ENCODE data around the gene ITPRIPL2. TPM values are rescaled to one million over a fixed set of nuclear protein-coding genes. Genes with fewer than 3 reads are reported as not detected.

ITPRIPL2 gene
- total and polyA plus RNA-seq, 10 donors = 2.2 to 41.5 (median 24.9) TPM

DNA sequence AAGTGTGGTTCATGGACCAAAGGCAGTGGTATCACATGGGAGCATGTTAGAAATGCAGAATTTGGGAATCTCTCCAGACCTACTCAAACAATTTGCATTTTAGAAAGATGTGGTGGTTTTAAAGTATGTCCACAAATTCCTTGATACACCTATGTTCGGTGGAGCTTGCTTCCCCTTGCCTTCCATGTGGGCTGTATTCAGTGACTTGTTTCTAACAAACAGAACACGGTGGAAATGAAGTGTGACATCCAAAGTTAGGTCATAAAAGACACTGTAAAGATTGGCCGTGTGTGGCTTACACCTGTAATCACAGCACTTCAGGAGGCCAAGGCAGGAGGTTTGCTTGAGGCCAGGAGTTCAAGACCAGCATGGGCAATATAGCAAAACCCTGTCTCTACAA is 29.6 kb upstream of the ITPRIPL2 start:
- H3K4me3 ChIP-seq = no peak overlapping the region
- intact Hi-C loops (cut with DNase I; ENCODE audit: low total_unique reads) = loop anchor here (10.0 kb wide), 1 partner anchor 91 kb away; no protein-coding TSS in a partner anchor
- H3K4me1 ChIP-seq = peaks cover 6 to 17% (median 12%) of the 10 kb centered on the region in 6 donors
- H3K9me3 ChIP-seq = peaks cover 0 to 9% (median 5%) of the 10 kb centered on the region in 8 donors
- H3K36me3 ChIP-seq = peaks cover 0 to 32% (median 11%) of the 10 kb centered on the region in 6 donors
- H3K27ac ChIP-seq = no peak overlapping the region
- 76 to 90% (median 82%) methylated on average over 3 of the region's 3 CpGs for WGBS, 5 donors
- H3K27me3 ChIP-seq (replicated peaks in 1 of 7) = peaks cover 0 to 21% (median 0%) of the 10 kb centered on the region in 7 donors
- TF ChIP-seq POLR2A (IDR thresholded peaks at IDR 0.05) = no peak
- TF ChIP-seq, protein P1, sequence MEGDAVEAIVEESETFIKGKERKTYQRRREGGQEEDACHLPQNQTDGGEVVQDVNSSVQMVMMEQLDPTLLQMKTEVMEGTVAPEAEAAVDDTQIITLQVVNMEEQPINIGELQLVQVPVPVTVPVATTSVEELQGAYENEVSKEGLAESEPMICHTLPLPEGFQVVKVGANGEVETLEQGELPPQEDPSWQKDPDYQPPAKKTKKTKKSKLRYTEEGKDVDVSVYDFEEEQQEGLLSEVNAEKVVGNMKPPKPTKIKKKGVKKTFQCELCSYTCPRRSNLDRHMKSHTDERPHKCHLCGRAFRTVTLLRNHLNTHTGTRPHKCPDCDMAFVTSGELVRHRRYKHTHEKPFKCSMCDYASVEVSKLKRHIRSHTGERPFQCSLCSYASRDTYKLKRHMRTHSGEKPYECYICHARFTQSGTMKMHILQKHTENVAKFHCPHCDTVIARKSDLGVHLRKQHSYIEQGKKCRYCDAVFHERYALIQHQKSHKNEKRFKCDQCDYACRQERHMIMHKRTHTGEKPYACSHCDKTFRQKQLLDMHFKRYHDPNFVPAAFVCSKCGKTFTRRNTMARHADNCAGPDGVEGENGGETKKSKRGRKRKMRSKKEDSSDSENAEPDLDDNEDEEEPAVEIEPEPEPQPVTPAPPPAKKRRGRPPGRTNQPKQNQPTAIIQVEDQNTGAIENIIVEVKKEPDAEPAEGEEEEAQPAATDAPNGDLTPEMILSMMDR (IDR thresholded peaks at IDR 0.05 in 8 of 11, conservative IDR thresholded peaks at IDR 0.05 in 3 of 11) = no peak
- TF ChIP-seq POLR2AphosphoS5 (IDR thresholded peaks at IDR 0.05) = no peak
- DNase-seq = no peak

DNA sequence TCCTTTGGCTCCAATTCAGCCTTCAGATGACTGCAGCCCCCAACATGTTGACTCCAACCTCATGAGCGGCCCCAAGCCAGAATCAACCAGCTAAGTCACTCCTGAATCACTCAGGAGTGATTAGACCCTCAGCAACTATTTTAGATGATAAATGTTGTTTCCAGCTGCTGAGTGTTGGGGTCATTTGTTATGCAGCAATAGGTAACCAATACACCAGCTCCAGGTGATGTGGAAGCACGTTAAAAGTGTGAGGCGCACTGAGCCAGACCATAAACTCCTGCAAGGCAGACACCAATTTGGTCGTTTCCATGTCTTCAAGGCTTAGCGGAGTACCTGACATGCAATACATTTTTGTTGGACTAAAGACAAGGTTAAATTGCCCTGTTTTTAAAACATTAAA is 28.9 kb upstream of the ITPRIPL2 start:
- Histone ChIP-seq H3K27me3 (replicated peaks in 1 of 7) (peaks cover 0 to 21% (median 0%) of the 10 kb centered on the region in 7 donors), H3K4me1 (peaks cover 6 to 17% (median 12%) of the 10 kb centered on the region in 6 donors), H3K4me3 (no peak overlapping the region), H3K9me3 (peaks cover 0 to 9% (median 5%) of the 10 kb centered on the region in 8 donors), H3K36me3 (peaks cover 0 to 24% (median 10%) of the 10 kb centered on the region in 6 donors), H3K27ac (no peak overlapping the region)
- intact Hi-C loops (cut with DNase I; ENCODE audit: low total_unique reads) = loop anchor here (5.0 to 10.0 kb wide), 2 partner anchors 90 to 417 kb away; no protein-coding TSS in a partner anchor
- 88 to 95% (median 89%) methylated on average over 5 of the region's 5 CpGs for WGBS, 5 donors
- DNase-seq = no peak
- TF ChIP-seq POLR2A (IDR thresholded peaks at IDR 0.05) (no peak), POLR2AphosphoS5 (IDR thresholded peaks at IDR 0.05) (no peak)
- TF ChIP-seq, protein P1 (IDR thresholded peaks at IDR 0.05 in 8 of 11, conservative IDR thresholded peaks at IDR 0.05 in 3 of 11) = no peak

DNA sequence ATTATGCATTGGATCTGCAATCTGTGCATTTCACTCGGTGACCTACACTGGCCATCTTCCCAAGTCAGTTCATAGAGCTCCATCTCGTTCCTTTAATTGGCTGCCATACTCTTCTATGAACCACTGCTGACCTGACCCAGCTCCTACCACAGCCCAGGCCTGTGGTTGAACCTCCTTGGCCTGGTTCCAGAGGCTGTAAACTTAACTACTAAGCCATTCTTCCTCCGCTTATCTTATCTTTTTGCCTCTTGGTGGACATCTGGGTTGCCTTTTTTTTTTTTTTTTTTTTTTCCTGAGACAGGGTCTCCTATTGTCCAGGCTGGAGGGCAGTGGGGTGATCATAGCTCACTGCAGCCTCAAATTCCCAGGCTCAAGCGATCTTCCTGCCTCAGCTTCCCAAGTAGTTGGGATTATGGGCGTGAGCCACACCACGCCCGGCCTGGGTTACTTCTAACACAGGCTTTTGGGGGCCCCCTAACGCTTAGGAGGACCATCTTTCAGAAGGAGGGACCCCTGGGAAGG is 28.0 kb upstream of the ITPRIPL2 start:
- peaks cover 0 to 6% (median 4%) of the 10 kb centered on the region in 8 donors for H3K9me3 ChIP-seq
- intact Hi-C loops (cut with DNase I; ENCODE audit: low total_unique reads) = loop anchor here (2.0 to 10.0 kb wide), 3 partner anchors 89 to 417 kb away; no protein-coding TSS in a partner anchor
- no peak for DNase-seq
- WGBS, 5 donors = 29 to 46% (median 38%) methylated on average over 8 of the region's 8 CpGs
- peaks cover 0 to 21% (median 0%) of the 10 kb centered on the region in 7 donors for H3K27me3 ChIP-seq (replicated peaks in 1 of 7)
- TF ChIP-seq POLR2AphosphoS5 (IDR thresholded peaks at IDR 0.05) = no peak
- peaks cover 6 to 17% (median 12%) of the 10 kb centered on the region in 6 donors for H3K4me1 ChIP-seq
- H3K27ac ChIP-seq = no peak overlapping the region
- H3K36me3 ChIP-seq = peaks cover 0 to 17% (median 10%) of the 10 kb centered on the region in 6 donors
- peak overlapping the region in 2 of 8 donors; percentile 30 to 63 for H3K4me3 ChIP-seq

DNA sequence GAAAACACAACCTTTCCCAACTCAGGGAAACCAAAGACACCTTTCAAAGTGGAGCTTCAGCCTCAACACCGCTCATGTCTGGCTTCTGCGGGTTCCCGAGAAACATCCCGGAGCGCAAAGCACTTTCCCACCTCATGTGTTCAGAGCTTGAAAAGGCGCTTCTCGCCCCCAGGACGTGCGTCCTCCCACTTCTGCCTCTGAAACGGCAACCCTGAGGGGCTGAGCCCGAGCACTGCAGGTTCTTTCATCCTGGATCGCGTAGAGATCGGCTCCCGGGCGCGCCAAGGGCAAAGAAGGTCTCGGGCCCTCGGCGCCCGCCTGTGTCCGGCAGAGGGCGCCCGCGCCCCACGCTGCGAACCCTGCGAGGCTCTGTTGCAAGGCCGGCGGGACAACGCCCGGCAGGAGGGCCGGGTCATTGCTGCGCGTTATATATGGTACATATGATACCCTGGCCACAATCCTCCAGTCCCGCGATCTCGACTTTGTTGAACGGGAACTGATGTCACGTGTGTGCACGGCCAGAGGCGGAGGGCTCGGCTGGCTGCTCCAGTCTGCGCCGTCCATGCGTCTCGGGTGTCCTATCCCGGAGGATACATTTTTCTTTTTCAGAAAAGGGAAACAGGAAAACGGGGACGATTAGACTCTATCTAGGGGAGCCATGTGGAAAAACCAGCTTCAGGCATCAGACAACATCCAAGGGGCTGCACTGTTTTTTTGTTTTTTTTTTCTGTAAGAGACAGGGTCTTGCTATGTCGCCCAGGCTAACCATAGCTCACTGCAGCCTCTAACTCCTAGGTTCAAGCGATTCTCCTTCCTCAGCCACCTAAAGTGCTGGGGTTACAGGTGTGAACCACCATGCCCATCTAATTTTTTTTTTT is 27.2 kb upstream of the ITPRIPL2 start:
- peaks cover 0 to 9% (median 3%) of the 10 kb centered on the region in 6 donors for H3K36me3 ChIP-seq
- H3K4me3 ChIP-seq = peak overlapping the region; percentile 18 to 63 (median 28)
- peaks cover 0 to 1% (median 0%) of the 10 kb centered on the region in 8 donors for H3K9me3 ChIP-seq
- H3K4me1 ChIP-seq = peaks cover 6 to 17% (median 12%) of the 10 kb centered on the region in 6 donors
- peak; percentile 96 for DNase-seq
- peak overlapping the region in 1 of 8 donors; percentile 46 for H3K27ac ChIP-seq
- no peak for TF ChIP-seq POLR2A (IDR thresholded peaks at IDR 0.05)
- peak; percentile 59 to 83 (median 61) for TF ChIP-seq POLR2AphosphoS5 (IDR thresholded peaks at IDR 0.05)
- TF ChIP-seq, protein P1 (IDR thresholded peaks at IDR 0.05 in 8 of 11, conservative IDR thresholded peaks at IDR 0.05 in 3 of 11) = peak; percentile 85 to 99 (median 98)
- H3K27me3 ChIP-seq (replicated peaks in 1 of 7) = peaks cover 0 to 21% (median 0%) of the 10 kb centered on the region in 7 donors
- intact Hi-C loops (cut with DNase I; ENCODE audit: low total_unique reads) = loop anchor here (2.0 to 10.0 kb wide), 3 partner anchors 88 to 416 kb away; no protein-coding TSS in a partner anchor
- 6 to 17% (median 8%) methylated on average over 24 to 52 of the region's 52 CpGs for WGBS, 5 donors

All from spleen (tissue), 11 donors.